Measurements from ENCODE around the gene SLC5A5.
"Not testable (repeated sequence)": the region's sequence is repeated elsewhere in the genome, so short reads cannot be mapped to it uniquely, and the experiment has no call there.

SLC5A5 gene

DNA sequence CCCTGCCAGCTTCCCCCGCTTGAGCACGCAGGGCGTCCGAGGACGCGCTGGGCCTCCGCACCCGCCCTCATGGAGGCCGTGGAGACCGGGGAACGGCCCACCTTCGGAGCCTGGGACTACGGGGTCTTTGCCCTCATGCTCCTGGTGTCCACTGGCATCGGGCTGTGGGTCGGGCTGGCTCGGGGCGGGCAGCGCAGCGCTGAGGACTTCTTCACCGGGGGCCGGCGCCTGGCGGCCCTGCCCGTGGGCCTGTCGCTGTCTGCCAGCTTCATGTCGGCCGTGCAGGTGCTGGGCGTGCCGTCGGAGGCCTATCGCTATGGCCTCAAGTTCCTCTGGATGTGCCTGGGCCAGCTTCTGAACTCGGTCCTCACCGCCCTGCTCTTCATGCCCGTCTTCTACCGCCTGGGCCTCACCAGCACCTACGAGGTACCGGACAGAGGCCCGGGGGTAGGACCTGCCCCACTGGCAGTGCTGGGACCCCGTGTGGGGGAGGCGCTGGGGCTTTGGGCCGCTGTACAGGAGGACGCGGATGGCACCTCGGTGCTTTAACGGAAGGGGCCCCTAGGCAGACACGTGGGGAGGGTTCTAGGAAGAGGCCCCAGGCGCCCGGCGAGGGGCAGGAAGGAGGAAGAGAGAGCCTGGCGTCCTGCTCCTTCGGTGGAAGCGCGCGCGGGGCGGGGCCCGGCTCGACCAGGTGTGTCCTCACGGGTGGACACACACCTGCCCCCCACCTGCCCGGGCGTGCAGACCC lies 681 bp downstream of the SLC5A5 start:
- peak in 2 of 5 donors; percentile 21 to 82 for DNase-seq

DNA sequence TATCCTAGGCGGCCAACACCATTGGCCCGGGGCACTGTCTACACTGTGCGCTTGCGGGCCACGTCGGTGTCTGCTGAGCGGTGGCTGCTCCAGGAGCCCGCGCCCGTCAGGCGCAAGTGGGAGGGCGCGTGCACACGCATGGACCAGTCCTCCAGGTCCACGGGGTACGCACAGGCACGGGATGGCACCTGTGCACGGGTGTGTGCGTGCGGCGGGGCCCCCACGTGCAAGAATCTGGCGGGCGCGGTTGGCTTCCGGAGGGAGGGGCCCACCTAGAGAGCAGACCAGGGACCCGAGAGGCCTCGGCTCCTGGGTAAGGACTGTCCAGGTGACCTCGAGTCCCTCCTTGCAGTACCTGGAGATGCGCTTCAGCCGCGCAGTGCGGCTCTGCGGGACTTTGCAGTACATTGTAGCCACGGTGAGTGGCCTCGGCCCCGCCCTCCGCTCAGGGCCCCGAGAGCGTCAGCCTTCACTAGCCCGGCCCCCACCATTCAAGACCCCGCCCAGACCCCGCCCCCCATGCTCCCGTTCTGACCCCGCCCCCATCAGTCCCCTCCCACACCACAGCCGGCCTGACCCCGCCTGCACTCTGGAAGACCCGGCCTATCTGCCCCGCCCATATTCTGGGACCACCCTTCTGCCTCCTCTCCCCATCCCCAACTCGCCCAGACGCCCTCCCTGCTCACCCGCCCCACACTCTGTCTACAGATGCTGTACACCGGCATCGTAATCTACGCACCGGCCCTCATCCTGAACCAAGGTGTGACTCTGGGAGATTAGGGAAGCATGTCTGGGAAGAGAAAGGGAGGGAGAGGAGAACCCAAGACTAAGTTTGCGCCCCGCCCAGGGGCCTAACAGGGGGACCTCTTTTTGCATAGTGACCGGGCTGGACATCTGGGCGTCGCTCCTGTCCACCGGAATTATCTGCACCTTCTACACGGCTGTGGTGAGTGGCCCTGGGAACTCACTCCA lies 2.3 kb downstream of the SLC5A5 start:
- DNase-seq = peak; percentile 54 to 77 (median 60)

DNA sequence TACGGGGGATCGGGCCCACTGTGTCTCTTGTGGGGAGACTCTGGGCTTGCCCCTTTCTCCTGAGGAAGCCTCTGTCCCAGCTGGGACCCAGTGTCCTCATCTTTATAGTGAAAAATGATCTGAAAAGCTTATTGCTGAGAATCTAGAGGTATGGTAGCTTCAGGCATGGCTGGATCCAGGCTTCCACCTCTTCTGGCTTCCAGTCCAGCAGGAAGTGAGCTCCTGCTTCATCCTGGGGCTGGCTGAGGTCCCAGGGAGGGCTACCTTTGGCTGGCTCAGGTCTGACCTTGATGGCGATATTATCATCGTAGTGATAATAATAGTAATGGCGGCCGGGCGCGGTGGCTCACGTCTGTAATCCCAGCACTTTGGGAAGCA lies 3.0 kb downstream of the SLC5A5 start:
- DNase-seq = no peak

DNA sequence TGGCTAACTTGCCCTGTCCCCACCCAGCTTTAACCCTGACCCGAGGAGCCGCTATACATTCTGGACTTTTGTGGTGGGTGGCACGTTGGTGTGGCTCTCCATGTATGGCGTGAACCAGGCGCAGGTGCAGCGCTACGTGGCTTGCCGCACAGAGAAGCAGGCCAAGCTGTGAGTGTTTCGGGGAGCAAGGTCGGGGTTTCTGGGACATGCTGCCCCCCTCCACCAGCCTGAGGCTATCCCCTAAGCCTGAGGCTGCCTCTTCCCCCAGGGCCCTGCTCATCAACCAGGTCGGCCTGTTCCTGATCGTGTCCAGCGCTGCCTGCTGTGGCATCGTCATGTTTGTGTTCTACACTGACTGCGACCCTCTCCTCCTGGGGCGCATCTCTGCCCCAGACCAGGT lies 6.0 kb downstream of the SLC5A5 start:
- DNase-seq = no peak

DNA sequence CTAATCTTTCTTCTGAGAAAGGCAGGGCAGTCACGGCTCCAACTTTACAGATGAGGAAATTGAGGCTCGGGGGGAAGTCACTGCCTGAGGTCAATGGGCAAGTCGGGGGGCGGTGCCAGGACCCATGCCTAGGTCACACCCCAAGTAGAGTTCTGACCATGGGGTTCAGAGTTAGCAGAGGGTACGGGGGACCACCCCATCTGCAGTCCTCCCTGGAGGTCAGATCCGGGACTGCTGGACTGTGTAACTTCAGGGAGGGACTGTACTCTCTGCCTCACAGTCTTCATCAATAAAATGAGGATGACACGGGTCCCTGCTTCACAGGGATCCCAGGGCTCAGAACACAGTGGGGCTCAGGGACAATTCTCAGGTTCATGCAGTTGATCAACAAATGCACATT lies 7.7 kb downstream of the SLC5A5 start:
- no peak for DNase-seq

DNA sequence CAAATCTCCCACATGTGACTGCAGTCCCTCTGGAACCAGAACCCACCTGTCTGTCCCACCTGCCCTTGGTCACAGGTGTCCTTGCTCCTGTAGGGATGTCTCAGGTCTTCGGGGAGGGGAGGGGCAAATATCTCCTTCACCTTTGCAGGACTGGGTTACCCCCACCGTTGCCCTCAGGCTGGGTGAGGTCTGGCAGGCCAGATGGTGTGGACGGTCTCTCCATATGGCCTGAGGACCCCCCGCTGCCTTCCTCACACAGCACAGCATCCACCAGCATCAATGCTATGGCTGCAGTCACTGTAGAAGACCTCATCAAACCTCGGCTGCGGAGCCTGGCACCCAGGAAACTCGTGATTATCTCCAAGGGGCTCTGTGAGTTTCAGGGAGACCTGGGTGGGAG lies 10.0 kb downstream of the SLC5A5 start:
- DNase-seq = no peak

DNA sequence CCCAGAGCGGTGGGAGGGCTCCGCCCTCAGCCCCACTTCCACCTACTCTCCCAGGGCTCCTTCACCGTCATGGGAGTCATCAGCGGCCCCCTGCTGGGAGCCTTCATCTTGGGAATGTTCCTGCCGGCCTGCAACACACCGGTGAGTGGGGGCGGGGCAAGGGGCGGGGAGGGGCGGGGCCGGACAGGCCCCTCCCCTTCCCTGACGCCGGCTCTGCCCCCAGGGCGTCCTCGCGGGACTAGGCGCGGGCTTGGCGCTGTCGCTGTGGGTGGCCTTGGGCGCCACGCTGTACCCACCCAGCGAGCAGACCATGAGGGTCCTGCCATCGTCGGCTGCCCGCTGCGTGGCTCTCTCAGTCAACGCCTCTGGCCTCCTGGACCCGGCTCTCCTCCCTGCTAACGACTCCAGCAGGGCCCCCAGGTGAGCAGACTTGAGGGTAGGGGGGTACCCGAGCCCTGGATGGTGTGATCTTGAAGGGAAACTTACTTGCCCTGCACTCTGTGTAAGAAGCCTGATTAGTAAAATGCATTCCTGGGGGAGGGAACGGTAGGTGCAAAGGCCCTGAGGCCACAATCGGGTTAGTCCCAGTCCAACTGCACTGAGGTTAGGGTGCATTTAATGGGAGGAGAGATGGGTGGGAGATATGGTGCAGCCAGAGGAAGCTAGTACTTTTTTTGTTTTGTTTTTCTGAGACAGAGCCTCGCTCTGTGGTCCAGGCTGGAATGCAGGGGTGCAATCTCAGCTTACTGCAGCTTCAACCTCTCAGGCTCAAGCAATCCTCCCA lies 12.1 kb downstream of the SLC5A5 start:
- DNase-seq = no peak

DNA sequence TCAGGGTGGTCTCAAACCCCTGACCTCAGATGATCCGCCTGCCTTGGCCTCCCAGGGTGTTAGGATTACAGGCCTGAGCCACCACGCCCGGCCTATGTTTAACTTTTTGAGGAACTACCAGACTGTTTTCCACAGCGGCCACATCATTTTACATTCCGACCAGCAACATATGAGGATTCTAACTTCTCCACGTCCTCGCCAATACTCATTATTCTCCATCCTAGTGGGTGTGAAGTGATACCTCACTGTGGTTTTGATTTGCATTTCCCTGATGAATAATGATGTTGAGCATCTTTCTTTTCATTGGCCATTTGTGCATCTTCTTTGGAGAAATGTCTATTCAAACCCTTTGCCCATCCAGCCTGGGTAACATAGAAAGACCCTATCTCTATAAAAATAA lies 14.8 kb downstream of the SLC5A5 start:
- DNase-seq = no peak

DNA sequence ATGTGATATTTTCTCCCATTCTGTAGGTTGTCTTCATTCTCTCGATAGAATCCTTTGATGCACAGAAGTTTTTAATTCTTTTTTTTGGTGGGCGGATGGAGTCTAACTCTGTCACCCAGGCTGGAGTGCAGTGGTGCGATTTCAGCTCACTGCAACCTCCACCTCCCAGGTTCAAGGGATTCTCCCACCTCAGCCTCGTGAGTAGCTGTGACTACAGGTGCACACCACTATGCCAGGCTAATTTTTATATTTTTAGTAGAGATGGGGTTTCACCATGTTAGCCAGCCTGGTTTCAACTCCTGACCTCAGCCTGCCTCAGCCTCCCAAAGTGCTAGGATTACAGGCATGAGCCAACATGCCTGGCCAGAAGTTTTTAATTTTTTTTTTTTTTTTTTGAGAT lies 15.5 kb downstream of the SLC5A5 start:
- not testable (repeated sequence) for DNase-seq

DNA sequence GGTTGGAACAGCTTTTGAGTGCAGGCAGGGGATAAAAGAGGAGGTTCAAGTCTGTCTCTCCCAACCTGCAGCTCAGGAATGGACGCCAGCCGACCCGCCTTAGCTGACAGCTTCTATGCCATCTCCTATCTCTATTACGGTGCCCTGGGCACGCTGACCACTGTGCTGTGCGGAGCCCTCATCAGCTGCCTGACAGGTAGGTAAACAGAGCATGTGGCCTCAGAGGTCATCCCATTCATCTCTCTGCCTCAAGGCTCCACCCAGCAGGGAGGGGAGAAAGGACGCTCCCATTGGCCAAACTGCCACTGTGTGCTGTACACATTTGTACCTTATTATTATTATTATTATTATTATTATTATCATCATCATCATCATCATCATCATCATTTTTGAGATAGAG lies 16.5 kb downstream of the SLC5A5 start:
- no peak for DNase-seq

DNA sequence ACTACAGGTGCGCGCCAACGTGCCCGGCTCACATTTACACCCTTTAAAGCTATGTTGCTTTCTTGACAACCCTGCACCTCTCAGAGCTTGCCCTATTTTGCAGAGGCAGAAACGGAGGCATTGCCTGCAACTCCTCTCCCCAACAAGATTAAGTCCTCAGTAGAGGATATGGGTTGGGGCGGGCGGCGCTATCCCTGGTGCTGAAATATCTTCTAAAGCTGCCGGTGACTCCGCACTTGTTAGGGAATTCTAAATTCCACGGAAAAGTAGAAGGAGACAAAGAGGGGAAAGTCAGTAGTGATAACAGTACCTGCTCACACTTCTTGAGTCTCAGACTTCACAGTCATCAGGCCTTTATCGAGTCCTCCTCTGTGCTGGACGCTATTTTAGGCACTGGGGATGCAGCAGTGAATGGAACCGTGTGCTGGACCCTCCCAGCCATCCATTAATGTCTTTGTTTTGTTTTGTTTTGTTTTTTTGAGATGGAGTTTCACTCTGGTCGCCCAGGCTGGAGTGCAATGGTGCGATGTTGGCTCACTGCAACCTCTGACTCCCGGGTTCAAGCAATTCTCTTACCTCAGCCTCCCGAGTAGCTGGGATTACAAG lies 18.0 kb downstream of the SLC5A5 start:
- DNase-seq = no peak

DNA sequence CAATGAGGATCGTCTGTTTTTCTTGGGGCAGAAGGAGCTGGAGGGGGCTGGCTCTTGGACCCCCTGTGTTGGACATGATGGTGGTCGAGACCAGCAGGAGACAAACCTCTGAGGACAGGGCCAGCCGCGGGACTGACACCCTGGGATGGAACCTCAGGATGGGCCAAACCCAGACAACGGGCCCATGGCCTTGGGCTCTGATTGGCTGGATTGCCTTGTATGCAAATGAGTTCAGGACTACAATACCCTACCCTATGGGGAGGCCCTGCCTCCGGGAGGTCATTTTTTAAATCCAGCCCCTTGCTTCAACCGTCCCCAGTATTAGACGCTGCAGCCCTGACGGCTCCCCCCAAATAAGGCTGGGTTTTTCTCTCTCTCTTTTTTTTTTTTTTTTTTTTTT lies 22.0 kb downstream of the SLC5A5 start:
- DNase-seq = no peak

DNA sequence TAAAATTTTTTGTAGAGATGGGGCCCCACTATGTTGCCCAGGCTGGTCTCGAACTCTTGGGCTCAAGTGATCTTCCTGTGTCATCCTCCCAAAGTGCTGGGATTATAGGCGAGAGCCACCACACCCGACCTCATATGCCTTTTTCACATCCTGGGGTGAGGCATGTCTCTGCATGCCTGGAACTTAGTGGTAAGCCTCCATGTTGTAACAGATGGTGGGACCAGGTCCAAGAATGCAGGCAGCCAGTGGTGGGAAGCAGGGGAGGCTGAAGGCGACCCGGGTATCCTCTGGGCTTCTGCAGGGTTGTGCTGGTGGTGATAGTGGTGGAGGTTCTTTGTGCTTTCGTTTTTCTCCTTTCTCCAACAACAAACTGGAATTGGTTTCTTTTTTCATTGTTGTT lies 31.0 kb downstream of the SLC5A5 start:
- no peak for DNase-seq

DNA sequence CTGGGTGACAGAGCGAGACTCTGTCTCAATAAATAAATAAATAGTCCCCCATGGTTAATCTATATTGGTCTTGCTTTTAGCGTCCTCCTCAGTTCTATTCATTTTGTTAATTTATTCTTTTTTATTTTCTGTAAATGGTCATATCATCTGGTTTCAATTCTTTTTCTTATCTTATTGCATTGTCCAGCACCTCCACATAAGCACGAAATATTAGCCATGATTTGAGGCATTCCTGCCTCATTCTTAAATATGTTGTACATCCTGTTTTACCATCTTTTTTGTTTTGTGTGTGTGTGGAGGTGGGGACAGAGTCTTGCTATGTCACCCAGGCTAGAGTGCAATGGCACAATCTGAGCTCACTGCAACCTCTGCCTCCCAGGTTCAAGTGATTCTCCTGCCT lies 36.5 kb downstream of the SLC5A5 start:
- DNase-seq = no peak

DNA sequence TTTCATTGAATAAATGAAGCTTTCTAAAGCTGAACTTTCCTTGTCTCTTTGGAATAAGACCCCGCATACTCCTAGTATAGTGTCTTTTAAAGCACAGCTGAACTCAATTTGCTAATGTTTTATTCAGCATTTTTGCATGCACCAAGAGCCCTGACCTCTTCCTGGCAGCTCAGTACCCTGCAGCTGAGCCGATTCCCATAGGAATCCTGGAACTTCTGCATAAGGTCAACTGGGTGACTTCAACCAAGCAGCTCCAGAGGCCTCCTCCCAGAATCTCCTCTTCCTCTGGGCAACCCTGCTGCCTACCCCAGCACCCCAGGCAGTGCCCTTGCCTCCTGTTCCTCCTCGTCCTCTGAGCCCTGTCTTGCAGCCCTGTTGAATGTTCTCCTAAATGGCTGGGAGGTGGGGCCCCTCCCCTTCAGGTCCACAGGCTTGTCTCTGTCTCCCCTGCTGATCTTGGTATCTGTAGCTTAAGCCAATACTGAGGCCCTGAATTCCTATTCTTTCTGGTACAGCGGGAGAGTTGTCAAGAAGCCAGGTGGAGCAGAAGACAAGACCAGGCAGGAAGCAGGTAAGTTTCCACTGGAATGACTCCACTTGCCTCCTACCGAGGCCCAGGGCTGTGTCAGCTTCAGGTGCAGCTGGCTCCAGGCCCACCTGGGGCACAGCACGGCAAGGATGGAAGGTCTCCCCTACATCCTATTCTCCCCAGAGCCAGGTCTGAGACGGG lies 37.4 kb downstream of the SLC5A5 start:
- no peak for DNase-seq

DNA sequence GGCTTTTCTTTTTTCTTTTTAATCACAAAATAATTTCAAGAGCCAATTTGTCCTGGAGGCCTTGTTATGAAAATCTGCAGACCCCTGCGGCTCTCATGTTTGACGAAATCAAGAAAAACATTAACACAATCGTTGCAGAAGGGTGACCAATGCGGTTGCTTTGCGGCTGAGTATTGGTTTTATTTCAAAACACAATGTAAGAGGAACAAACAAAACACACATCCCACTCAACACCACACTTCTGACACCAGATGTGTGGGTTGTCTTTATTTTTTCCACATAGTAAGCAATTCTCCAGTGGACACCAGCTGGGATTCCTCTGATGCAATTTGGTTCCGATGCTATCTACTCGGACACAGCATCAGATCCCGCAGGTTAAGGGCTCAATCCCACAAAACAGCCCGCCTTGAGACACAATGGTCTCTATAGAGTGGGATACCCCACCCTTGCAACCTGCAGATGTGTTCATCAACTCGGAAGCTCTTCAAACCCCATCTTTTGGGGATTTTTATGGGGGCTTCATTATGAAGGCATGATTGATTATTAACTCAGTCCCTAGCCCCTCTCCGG lies 39.1 kb downstream of the SLC5A5 start:
- DNase-seq = no peak

DNA sequence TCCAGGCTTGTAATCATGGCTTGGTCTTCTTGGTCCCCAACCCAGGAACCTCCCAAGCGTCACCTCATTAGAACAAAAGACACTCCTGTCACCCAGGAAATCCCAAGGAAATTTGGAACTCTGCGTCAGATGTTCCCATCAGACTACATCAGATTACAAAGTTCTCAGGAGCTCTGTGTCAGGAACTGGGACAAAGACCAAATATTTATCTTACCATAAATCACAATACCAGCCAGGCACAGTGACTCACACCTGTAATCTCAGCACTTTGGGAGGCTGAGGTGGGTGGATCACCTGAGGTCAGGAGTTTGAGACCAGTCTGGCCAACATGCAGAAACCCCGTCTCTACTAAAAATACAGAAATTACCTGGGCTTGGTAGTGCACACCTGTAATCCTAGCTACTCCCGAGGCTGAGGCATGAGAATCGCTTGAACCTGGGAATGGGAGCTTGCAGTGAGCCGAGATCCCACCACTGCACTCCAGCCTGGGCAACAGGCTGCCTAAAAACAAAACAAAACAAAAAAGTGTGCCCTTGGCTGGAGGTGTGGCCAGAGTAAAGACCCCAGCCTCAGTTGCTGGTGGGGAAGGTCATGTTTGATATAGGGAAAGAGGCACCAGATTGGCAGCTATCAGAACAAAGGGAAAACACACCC lies 44.3 kb downstream of the SLC5A5 start:
- no peak for DNase-seq

DNA sequence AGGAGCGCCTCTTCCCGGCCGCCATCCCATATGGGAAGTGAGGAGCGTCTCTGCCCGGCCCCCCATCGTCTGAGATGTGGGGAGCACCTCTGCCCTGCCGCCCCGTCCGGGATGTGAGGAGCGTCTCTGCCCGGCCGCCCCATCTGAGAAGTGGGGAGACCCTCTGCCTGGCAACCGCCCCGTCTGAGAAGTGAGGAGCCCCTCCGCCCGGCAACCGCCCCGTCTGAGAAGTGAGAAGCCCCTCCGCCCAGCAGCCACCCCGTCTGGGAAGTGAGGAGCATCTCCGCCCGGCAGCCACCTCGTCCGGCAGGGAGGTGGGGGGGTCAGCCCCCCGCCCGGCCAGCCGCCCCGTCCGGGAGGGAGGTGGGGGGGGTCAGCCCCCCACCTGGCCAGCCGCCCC lies 46.4 kb downstream of the SLC5A5 start:
- DNase-seq = not testable (repeated sequence)

DNA sequence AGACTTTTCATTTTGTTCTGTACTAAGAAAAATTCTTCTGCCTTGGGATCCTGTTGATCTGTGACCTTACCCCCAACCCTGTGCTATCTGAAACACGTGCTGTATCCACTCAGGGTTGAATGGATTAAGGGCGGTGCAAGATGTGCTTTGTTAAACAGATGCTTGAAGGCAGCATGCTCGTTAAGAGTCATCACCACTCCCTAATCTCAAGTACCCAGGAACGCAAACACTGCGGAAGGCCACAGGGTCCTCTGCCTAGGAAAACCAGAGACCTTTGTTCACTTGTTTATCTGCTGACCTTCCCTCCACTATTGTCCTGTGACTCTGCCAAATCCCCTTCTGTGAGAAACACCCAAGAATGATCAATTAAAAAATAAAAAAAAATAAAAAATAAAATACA lies 47.4 kb downstream of the SLC5A5 start:
- DNase-seq = not testable (repeated sequence)

DNA sequence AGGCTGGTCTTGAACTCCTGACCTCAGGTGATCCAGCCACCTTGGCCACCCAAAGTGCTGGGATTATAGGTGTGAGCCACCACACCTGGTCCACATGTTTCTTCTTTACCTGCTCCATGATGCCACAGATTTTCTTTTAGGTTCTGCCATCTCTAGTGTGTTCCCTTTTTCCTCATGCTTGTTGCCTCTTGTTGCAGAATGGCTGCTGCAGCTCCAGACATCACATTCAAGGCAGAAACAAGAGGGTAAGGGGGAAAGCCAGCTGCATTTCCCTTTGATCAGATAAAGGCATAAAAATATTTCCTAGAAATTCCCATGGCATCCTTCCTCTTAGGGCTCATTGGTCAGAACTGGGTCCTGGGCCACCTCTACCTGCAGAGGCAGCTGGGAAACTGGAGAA lies 48.8 kb downstream of the SLC5A5 start:
- no peak for DNase-seq

DNA sequence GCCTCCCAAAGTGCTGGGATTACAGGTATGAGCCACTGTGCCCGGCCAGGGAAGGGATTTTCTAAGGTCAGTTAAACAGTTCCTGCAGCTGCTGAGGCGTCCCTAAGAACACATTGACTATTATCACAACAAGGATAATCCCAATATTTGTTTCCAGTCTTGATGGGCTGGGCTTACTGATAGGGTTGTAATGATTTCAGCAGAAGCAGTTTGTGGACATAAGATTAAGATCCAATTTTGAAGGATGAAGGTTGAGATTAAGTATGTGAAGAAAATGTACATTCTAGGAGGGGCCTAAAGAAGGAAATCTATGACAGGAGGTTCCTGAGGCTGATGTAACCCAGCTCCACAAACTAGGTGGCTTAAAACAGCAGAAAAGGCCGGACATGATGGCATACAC lies 50.4 kb downstream of the SLC5A5 start:
- no peak for DNase-seq
